ENCODE measurements around the gene GNAT3. TPM values are rescaled to one million over a fixed set of nuclear protein-coding genes. Genes with fewer than 3 reads are reported as not detected.

The GNAT3 gene
- total RNA-seq, 1 donor from 2014 or later: not detected

DNA sequence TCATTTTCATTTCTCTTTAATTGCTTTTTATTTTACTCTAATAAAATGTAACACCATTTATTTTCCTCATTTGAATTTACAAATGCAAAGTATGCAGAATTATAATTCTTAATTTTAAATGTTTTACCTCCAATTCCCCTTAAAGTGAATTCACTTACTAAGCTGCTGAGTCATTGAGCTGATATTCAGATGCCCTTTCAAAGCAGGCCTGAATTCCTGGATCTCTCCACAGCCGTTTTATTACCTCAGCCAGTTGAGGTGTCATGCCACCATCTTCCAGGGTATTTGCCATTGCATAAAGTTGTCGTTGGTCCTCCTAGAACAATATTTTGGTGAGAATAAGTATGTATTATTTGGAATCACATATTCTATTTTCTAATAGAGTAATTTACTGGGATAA, 33.2 kb downstream of the GNAT3 start:
- Mint-ChIP-seq H3K27ac (ENCODE audit: unreplicated experiment) (no peak overlapping the region), H3K4me1 (ENCODE audit: unreplicated experiment) (peaks cover 10% of the 10 kb centered on the region), H3K27me3 (ENCODE audit: unreplicated experiment) (no peaks in the 10 kb centered on the region), H3K36me3 (ENCODE audit: unreplicated experiment) (no peaks in the 10 kb centered on the region), H3K9me3 (ENCODE audit: unreplicated experiment) (no peaks in the 10 kb centered on the region), H3K4me3 (ENCODE audit: unreplicated experiment) (no peak overlapping the region)
- TF ChIP-seq, protein P1, sequence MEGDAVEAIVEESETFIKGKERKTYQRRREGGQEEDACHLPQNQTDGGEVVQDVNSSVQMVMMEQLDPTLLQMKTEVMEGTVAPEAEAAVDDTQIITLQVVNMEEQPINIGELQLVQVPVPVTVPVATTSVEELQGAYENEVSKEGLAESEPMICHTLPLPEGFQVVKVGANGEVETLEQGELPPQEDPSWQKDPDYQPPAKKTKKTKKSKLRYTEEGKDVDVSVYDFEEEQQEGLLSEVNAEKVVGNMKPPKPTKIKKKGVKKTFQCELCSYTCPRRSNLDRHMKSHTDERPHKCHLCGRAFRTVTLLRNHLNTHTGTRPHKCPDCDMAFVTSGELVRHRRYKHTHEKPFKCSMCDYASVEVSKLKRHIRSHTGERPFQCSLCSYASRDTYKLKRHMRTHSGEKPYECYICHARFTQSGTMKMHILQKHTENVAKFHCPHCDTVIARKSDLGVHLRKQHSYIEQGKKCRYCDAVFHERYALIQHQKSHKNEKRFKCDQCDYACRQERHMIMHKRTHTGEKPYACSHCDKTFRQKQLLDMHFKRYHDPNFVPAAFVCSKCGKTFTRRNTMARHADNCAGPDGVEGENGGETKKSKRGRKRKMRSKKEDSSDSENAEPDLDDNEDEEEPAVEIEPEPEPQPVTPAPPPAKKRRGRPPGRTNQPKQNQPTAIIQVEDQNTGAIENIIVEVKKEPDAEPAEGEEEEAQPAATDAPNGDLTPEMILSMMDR (IDR thresholded peaks at IDR 0.05): no peak
- DNase-seq (ENCODE audit: extremely low spot score, unreplicated experiment): no peak

DNA sequence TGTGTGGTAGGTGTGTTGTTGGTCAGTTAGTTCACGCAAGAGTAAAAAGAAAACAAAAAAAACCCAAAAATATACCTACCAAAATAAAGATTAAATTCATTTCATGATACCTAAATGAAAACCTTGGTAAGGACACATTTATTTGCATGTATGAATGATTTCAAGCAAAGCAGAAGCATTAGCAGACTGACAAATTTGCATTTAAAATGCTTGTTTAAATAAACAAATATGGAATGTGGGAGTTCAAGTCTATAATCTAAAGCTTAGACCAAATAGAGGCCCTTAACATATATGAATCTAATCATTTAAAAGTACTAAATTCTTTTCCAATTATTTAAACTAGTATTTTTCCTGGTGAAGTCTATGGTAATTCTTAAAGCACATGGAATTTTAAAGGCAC, 35.8 kb downstream of the GNAT3 start:
- H3K4me1 Mint-ChIP-seq (ENCODE audit: unreplicated experiment): peaks cover 4% of the 10 kb centered on the region

DNA sequence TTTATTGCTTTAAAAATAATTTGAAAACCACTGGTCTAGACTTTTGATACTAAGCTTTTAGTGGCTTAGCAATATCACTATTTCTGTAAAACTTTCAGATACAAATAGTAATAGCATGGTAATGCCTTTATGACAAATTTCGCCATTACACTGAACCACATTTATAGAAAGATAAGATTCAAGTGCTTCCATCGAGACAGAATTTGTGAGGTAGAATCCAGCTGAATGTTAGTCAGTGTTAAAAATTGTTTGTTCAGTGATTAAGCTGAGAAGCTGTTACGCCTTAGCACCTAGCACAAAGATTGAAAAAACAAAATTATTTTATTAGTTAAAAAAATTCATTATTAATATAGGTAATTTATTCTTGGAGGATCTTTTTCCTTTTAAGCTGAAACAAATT, 36.5 kb downstream of the GNAT3 start:
- no peak for DNase-seq (ENCODE audit: extremely low spot score, unreplicated experiment)

More for the DNA sequence above, 35.8 kb downstream of the GNAT3 start:
- no peak overlapping the region for H3K4me3 Mint-ChIP-seq (ENCODE audit: unreplicated experiment)
- H3K36me3 Mint-ChIP-seq (ENCODE audit: unreplicated experiment): no peaks in the 10 kb centered on the region
- H3K9me3 Mint-ChIP-seq (ENCODE audit: unreplicated experiment): no peaks in the 10 kb centered on the region
- no peaks in the 10 kb centered on the region for H3K27me3 Mint-ChIP-seq (ENCODE audit: unreplicated experiment)
- DNase-seq (ENCODE audit: extremely low spot score, unreplicated experiment): no peak
- no peak overlapping the region for H3K27ac Mint-ChIP-seq (ENCODE audit: unreplicated experiment)
- TF ChIP-seq, protein P1 (IDR thresholded peaks at IDR 0.05): no peak

DNA sequence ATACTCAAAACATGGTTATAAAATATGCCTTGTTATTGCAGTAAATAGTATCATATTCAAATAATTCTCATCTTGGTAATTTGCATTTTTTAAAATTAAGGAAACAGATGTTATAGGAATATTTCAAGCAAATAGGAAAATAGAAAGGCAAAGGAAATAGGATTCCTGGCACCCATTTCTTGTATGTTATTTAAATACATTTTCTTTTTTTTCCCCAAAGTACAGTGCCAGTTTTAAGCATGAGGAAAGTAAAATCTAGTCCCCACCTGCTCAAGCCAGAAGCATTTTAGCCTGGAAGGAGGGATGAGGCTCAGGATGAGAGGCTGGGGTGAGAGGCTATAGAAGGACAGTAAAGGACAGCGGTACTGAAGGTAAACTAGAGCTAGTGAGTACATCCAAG, 38.1 kb downstream of the GNAT3 start:
- TF ChIP-seq, protein P1 (IDR thresholded peaks at IDR 0.05): no peak
- H3K27me3 Mint-ChIP-seq (ENCODE audit: unreplicated experiment): no peaks in the 10 kb centered on the region
- no peak overlapping the region for H3K27ac Mint-ChIP-seq (ENCODE audit: unreplicated experiment)
- no peaks in the 10 kb centered on the region for H3K36me3 Mint-ChIP-seq (ENCODE audit: unreplicated experiment)
- H3K4me1 Mint-ChIP-seq (ENCODE audit: unreplicated experiment): no peaks in the 10 kb centered on the region
- no peak overlapping the region for H3K4me3 Mint-ChIP-seq (ENCODE audit: unreplicated experiment)
- H3K9me3 Mint-ChIP-seq (ENCODE audit: unreplicated experiment): no peaks in the 10 kb centered on the region
- no peak for DNase-seq (ENCODE audit: extremely low spot score, unreplicated experiment)

More for the DNA sequence above, 36.5 kb downstream of the GNAT3 start:
- Mint-ChIP-seq H3K36me3 (ENCODE audit: unreplicated experiment) (no peaks in the 10 kb centered on the region), H3K27ac (ENCODE audit: unreplicated experiment) (no peak overlapping the region), H3K4me3 (ENCODE audit: unreplicated experiment) (no peak overlapping the region), H3K27me3 (ENCODE audit: unreplicated experiment) (no peaks in the 10 kb centered on the region), H3K4me1 (ENCODE audit: unreplicated experiment) (no peaks in the 10 kb centered on the region), H3K9me3 (ENCODE audit: unreplicated experiment) (no peaks in the 10 kb centered on the region)
- TF ChIP-seq, protein P1 (IDR thresholded peaks at IDR 0.05): no peak

DNA sequence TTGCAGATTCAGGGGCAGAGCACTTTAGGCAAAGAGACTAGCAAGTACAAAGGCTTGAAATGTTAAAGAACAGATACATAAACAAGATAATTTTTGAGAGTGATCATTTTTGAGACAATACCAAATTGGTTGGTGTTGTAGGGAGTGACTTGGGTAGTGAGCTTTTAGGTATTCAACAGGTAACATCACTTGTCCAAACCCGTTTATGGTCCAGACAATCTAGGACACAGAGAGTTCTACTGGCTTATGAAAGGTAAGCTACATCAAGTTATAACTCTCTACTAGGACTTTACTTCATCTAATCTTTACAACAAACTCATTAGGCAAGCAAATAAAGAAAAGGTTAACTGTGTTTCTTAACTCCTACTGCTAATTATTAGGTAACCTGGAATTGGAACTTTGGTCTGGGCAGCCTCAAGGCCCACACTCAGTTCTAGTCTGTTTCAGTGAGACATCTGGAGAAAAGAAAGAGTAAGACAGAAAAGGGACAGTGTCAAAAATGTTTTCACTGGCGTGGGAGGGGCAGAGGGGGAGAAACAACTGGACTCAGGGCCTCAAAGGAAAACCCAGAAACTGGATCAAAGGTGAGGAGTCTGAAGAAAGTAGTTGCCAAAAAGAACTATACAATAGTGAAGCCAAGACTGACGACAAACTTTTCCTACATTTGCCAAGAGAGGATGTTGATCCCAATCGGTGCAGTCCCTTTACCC, 39.2 kb downstream of the GNAT3 start:
- TF ChIP-seq, protein P1 (IDR thresholded peaks at IDR 0.05): no peak
- Mint-ChIP-seq H3K4me3 (ENCODE audit: unreplicated experiment) (no peak overlapping the region), H3K27ac (ENCODE audit: unreplicated experiment) (no peak overlapping the region), H3K9me3 (ENCODE audit: unreplicated experiment) (no peaks in the 10 kb centered on the region), H3K27me3 (ENCODE audit: unreplicated experiment) (no peaks in the 10 kb centered on the region), H3K36me3 (ENCODE audit: unreplicated experiment) (no peaks in the 10 kb centered on the region), H3K4me1 (ENCODE audit: unreplicated experiment) (peaks cover under 1% of the 10 kb centered on the region)
- no peak for DNase-seq (ENCODE audit: extremely low spot score, unreplicated experiment)

Data from osteocyte (in vitro differentiated cells).